Smooth muscle cell (in vitro differentiated cells): Measurements from ENCODE around the gene TRAK1. TPM values are rescaled to one million over a fixed set of nuclear protein-coding genes. Genes with fewer than 3 reads are reported as not detected.

ENCODE experiments used
- DNase-seq: peaks from one replicate; lab custom pipeline; 2025; ENCODE audit not compliant: unreplicated experiment; lab: John Stamatoyannopoulos, UW
- H2AFZ ChIP-seq: fragments of 200-600 bp; sonication (generic); 2 replicates; pipeline ENCODE4 v1.6.0; 2016; ENCODE audit warnings: antibody characterized with exemption, low read depth, mild to moderate bottlenecking
- H3F3A ChIP-seq: fragments of 200-600 bp; sonication (generic); 2 replicates; pipeline ENCODE4 v1.6.0; 2017; ENCODE audit warnings: antibody characterized with exemption, low read depth
- H3K27ac ChIP-seq: fragments of 200-600 bp; sonication (generic); 2 replicates; pipeline ENCODE4 v1.5.1; 2016; ENCODE audit warnings: low read depth, mild to moderate bottlenecking
- H3K27me3 ChIP-seq: fragments of 200-600 bp; sonication (generic); 2 replicates; pipeline ENCODE4 v1.6.1; 2016; ENCODE audit warnings: low read depth, mild to moderate bottlenecking
- H3K36me3 ChIP-seq: fragments of 200-600 bp; sonication (generic); 2 replicates; pipeline ENCODE4 v1.5.1; 2016; ENCODE audit warnings: low read depth
- H3K4me1 ChIP-seq: fragments of 200-600 bp; sonication (generic); 2 replicates; pipeline ENCODE4 v1.5.1; 2016; ENCODE audit warnings: low read depth
- H3K4me2 ChIP-seq: fragments of 200-600 bp; sonication (generic); 2 replicates; pipeline ENCODE4 v1.6.0; 2016; ENCODE audit warnings: mild to moderate bottlenecking
- H3K4me3 ChIP-seq: fragments of 200-600 bp; sonication (generic); 2 replicates; pipeline ENCODE4 v1.5.1; 2016; ENCODE audit warnings: mild to moderate bottlenecking
- H3K79me2 ChIP-seq: fragments of 200-600 bp; sonication (generic); 2 replicates; pipeline ENCODE4 v1.6.0; 2016; ENCODE audit warnings: low read depth, mild to moderate bottlenecking
- H3K9ac ChIP-seq: fragments of 200-600 bp; sonication (generic); 2 replicates; pipeline ENCODE4 v1.6.0; 2016; ENCODE audit warnings: low read depth
- H3K9me3 ChIP-seq: fragments of 200-600 bp; sonication (generic); replicated peaks from 2 replicates; pipeline ENCODE4 v1.5.1; 2016; ENCODE audit warnings: low read depth
- H4K20me1 ChIP-seq: fragments of 200-600 bp; sonication (generic); 2 replicates; pipeline ENCODE4 v1.6.0; 2016; ENCODE audit warnings: low read depth
- CTCF ChIP-seq: fragments of 200-600 bp; sonication (generic); IDR thresholded peaks from 2 replicates; pipeline ENCODE4 v1.5.1; 2017; ENCODE audit warnings: borderline replicate concordance, mild to moderate bottlenecking, antibody characterized with exemption; ENCODE audit not compliant: insufficient read depth, poor library complexity, severe bottlenecking
- WGBS: methylation state at CpG from one replicate; pipeline ENCODE4 v1.1.7; 2016; ENCODE audit warnings: low lambda C conversion rate; 5-methylcytosine and 5-hydroxymethylcytosine counted together
- polyA plus RNA-seq: library from polyadenylated mRNA; unstranded; fragments of >200 nt; fragmentation: Nextera tagmentation; extraction: Ambion mirVana; gene quantifications from 2 replicates; pipeline ENCODE4 v1.2.1, GENCODE V29; 2016
- total RNA-seq: library from RNA; depleted of rRNA; stranded (reverse); fragments of >200 nt; gene quantifications from 2 replicates; pipeline ENCODE4 v1.2.3, GENCODE V29; 2014

Gene TRAK1
- total and polyA plus RNA-seq, 2 experiments from 2014 or later, result 8.7 to 16.3 TPM

DNA sequence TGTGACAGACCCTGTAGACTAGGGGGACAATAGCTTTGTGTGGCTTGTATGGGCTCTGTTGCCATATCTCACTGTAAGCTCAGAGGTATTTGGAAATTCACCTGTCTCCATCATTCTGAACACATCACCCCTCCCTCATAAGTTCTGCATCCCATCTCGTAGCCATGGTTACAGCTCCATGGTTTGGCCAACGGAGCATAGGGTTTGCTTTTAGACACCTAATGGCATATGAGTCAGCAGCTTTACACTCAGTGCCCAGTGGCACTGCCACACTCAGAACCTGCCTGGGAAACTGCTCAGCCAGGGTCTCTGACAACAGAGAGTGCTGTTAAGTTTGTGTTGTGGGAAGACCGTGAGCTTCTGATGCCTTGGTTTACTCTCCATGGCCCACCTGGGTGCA, 107.6 kb downstream of the TRAK1 start:
- no peaks in the 10 kb centered on the region for H4K20me1 ChIP-seq
- WGBS, result 95% methylated on average over 3 of the region's 3 CpGs
- no peaks in the 10 kb centered on the region for H3K79me2 ChIP-seq
- H3K9ac ChIP-seq, result no peak overlapping the region
- no peaks in the 10 kb centered on the region for H3K4me1 ChIP-seq
- no peak overlapping the region for H2AFZ ChIP-seq
- H3K36me3 ChIP-seq, result no peaks in the 10 kb centered on the region
- no peak for TF ChIP-seq CTCF
- H3K9me3 ChIP-seq, result no peaks in the 10 kb centered on the region
- no peak overlapping the region for H3K4me2 ChIP-seq
- no peaks in the 10 kb centered on the region for H3F3A ChIP-seq
- no peak for DNase-seq
- no peak overlapping the region for H3K27ac ChIP-seq
- H3K27me3 ChIP-seq, result no peaks in the 10 kb centered on the region
- no peak overlapping the region for H3K4me3 ChIP-seq

- DNase-seq, result no peak
- Histone ChIP-seq H3K4me2 (no peak overlapping the region), H3K36me3 (no peaks in the 10 kb centered on the region), H3K4me3 (no peak overlapping the region), H3K27me3 (no peaks in the 10 kb centered on the region), H3K4me1 (no peaks in the 10 kb centered on the region), H3K9ac (no peak overlapping the region), H3K9me3 (no peaks in the 10 kb centered on the region), H3K79me2 (no peaks in the 10 kb centered on the region), H4K20me1 (no peaks in the 10 kb centered on the region), H3K27ac (no peak overlapping the region), H2AFZ (no peak overlapping the region), H3F3A (peaks cover 8% of the 10 kb centered on the region)
- WGBS, result 95% methylated on average over 35 of the region's 35 CpGs
- no peak for TF ChIP-seq CTCF
Measured at GRCh38 chr3:42202217-42202865, 111.2 kb downstream of the TRAK1 start.

DNA sequence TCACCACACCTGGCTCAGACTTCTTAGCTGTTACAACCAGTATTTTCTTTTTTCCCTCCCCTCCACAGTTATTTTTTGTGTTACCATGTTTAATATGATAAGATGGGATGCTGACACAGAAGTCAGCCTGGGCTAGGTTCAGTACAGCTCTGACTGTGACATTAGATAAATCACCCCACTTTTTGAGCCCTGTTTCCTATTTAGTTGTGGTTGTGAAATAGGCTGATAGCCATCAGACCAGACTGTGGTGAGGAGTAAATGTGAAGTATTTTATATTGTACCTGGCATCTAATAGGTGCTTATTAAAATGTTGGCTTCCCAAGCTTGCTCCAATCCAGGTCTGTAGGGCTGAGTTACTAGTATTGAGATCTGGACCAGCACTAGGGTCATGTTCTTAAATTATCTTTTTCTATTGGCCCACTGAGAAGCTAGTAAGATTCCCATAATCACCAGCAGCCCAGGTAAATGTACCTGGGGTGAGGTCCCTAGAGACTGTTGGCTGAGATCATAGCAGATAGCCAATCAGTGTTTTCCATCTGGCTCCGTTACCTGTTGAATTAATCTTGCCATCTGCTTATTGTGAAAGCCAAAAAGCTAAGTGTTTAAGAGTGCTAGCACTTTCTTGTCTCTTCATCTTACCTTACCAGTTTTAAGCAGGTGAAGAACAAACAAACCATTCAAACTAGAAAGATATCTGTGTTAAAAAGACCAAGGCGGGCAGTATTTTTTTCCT, 113.9 kb downstream of the TRAK1 start:
- Histone ChIP-seq H3K9ac (no peak overlapping the region), H3K27me3 (no peaks in the 10 kb centered on the region), H3K4me1 (no peaks in the 10 kb centered on the region), H3K4me3 (no peak overlapping the region), H3F3A (peaks cover 9% of the 10 kb centered on the region), H3K79me2 (no peaks in the 10 kb centered on the region), H2AFZ (no peak overlapping the region), H4K20me1 (no peaks in the 10 kb centered on the region), H3K27ac (no peak overlapping the region), H3K36me3 (peaks cover 3% of the 10 kb centered on the region), H3K4me2 (no peak overlapping the region), H3K9me3 (no peaks in the 10 kb centered on the region)
- no peak for DNase-seq
- no peak for TF ChIP-seq CTCF
- WGBS, result 90% methylated on average over 2 of the region's 2 CpGs
